Neural progenitor cell (in vitro differentiated cells): ENCODE data around the gene YPEL4. TPM values are rescaled to one million over a fixed set of nuclear protein-coding genes. Genes with fewer than 3 reads are reported as not detected.

ENCODE experiments used
- DNase-seq: peaks from one replicate; pipeline ENCODE4 v3.0.0-alpha.2; 2016; ENCODE audit warnings: low spot score
- H2AFZ ChIP-seq: fragments of 200-600 bp; sonication (generic); replicated peaks from 2 replicates; pipeline ENCODE4 v1.6.1; 2016; ENCODE audit warnings: antibody characterized with exemption
- H3F3A ChIP-seq: fragments of 200-600 bp; sonication (generic); 2 replicates; pipeline ENCODE4 v1.6.1; 2016; ENCODE audit warnings: antibody characterized with exemption, low read depth
- H3K27ac ChIP-seq: fragments of 200-600 bp; sonication (generic); 2 replicates; pipeline ENCODE4 v1.5.1; 2016; ENCODE audit warnings: mild to moderate bottlenecking
- H3K27me3 ChIP-seq: fragments of 200-600 bp; sonication (generic); 2 replicates; pipeline ENCODE4 v1.6.1; 2016; ENCODE audit warnings: mild to moderate bottlenecking, moderate library complexity
- H3K36me3 ChIP-seq: fragments of 200-600 bp; sonication (generic); 2 replicates; pipeline ENCODE4 v1.5.1; 2016
- H3K4me1 ChIP-seq: fragments of 200-600 bp; sonication (generic); 2 replicates; pipeline ENCODE4 v1.6.1; 2016; ENCODE audit warnings: mixed run types
- H3K4me2 ChIP-seq: fragments of 200-600 bp; sonication (generic); 2 replicates; pipeline ENCODE4 v1.6.1; 2016
- H3K4me3 ChIP-seq: fragments of 200-600 bp; sonication (generic); 2 replicates; pipeline ENCODE4 v1.5.1; 2016
- H3K79me2 ChIP-seq: fragments of 200-600 bp; sonication (generic); 2 replicates; pipeline ENCODE4 v1.6.1; 2016; ENCODE audit warnings: low read depth
- H3K9ac ChIP-seq: fragments of 200-600 bp; sonication (generic); 2 replicates; pipeline ENCODE4 v1.6.1; 2016
- H3K9me3 ChIP-seq: fragments of 200-600 bp; sonication (generic); 2 replicates; pipeline ENCODE4 v1.5.1; 2016; ENCODE audit warnings: low read depth
- H4K20me1 ChIP-seq: fragments of 200-600 bp; sonication (generic); 2 replicates; pipeline ENCODE4 v1.6.1; 2016; ENCODE audit warnings: low read depth
- H3K27ac Mint-ChIP-seq: 3 replicates; pipeline ENCODE4 v1.8.0; 2021; ENCODE audit warnings: mixed read lengths
- H3K27me3 Mint-ChIP-seq: 2 replicates; pipeline ENCODE4 v1.8.0; 2022; ENCODE audit warnings: low read depth, mild to moderate bottlenecking, inconsistent platforms, moderate library complexity, mixed read lengths; ENCODE audit not compliant: insufficient read depth
- H3K36me3 Mint-ChIP-seq: 3 replicates; pipeline ENCODE4 v1.8.0; 2021; ENCODE audit warnings: mixed read lengths
- H3K4me1 Mint-ChIP-seq: 3 replicates; pipeline ENCODE4 v1.8.0; 2021; ENCODE audit warnings: mixed read lengths
- H3K4me3 Mint-ChIP-seq: 3 replicates; pipeline ENCODE4 v1.8.0; 2021; ENCODE audit warnings: mild to moderate bottlenecking, moderate library complexity, mixed read lengths
- H3K9me3 Mint-ChIP-seq: 3 replicates; pipeline ENCODE4 v1.8.0; 2020; ENCODE audit warnings: mixed read lengths
- EZH2 ChIP-seq: fragments of 200-600 bp; sonication (generic); IDR thresholded peaks from 2 replicates; pipeline ENCODE4 v1.6.1; 2017; ENCODE audit warnings: antibody characterized with exemption, mild to moderate bottlenecking, moderate library complexity
- EZH2phosphoT487 ChIP-seq: fragments of 200-600 bp; sonication (generic); IDR thresholded peaks from 2 replicates; pipeline ENCODE4 v1.6.1; 2017; ENCODE audit warnings: antibody characterized with exemption
- total RNA-seq: library from RNA; depleted of rRNA; stranded (reverse); fragments of >200 nt; gene quantifications from 2 replicates; pipeline ENCODE4 v1.2.3, GENCODE V29; 2015; ENCODE audit warnings: low replicate concordance
- TF ChIP-seq, protein P1 (sequence below): fragments of 200-600 bp; sonication (generic); IDR thresholded peaks from 2 replicates; pipeline ENCODE4 v1.5.1; 2017; ENCODE audit warnings: antibody characterized with exemption, mild to moderate bottlenecking

The YPEL4 gene
- total RNA-seq, 1 donor from 2014 or later: not detected

DNA sequence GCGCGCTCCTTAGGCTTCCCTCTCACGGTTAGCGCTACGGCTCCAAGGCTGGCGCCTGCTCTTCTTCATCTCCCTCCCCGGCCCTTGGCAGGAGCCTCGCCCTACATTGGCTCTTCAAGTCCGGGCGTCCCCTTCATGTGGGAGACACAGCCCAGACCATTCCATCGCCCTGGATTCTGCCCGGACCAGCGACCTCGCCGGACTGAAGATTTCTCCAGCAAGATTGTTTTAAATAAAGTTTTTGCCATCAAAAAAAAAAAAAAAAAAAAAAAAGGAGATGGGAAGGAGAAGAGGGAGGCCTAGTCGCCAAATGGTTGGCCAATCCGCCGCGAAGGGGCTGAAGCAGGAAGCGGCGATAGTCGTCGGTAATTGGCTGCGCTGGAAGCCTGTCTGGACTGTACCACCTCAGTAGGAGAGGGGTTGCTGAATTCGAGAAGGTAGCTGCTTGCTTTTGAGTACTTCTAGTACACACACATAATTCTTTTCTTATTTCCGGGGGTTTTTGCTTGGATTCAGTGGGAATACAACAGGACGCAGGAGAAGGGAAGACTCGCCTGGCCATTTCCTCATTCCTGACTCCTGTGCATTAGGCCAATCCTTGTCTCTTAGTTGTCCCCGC lies 17.5 kb upstream of the YPEL4 start:
- peaks cover 11% of the 10 kb centered on the region for H3K4me1 ChIP-seq
- H3K9ac ChIP-seq: peak overlapping the region; percentile 99
- H3K27ac Mint-ChIP-seq: peak overlapping the region; percentile 100
- peak; percentile 99 for DNase-seq
- peaks cover 21% of the 10 kb centered on the region for H3K4me1 Mint-ChIP-seq
- H3K9me3 Mint-ChIP-seq: no peaks in the 10 kb centered on the region
- H3K79me2 ChIP-seq: peaks cover 39% of the 10 kb centered on the region
- no peaks in the 10 kb centered on the region for H3K27me3 ChIP-seq
- H3F3A ChIP-seq: peaks cover 29% of the 10 kb centered on the region
- H3K9me3 ChIP-seq: no peaks in the 10 kb centered on the region
- H3K4me3 Mint-ChIP-seq: peak overlapping the region; percentile 95
- peaks cover 15% of the 10 kb centered on the region for H3K27me3 Mint-ChIP-seq
- TF ChIP-seq, protein P1, sequence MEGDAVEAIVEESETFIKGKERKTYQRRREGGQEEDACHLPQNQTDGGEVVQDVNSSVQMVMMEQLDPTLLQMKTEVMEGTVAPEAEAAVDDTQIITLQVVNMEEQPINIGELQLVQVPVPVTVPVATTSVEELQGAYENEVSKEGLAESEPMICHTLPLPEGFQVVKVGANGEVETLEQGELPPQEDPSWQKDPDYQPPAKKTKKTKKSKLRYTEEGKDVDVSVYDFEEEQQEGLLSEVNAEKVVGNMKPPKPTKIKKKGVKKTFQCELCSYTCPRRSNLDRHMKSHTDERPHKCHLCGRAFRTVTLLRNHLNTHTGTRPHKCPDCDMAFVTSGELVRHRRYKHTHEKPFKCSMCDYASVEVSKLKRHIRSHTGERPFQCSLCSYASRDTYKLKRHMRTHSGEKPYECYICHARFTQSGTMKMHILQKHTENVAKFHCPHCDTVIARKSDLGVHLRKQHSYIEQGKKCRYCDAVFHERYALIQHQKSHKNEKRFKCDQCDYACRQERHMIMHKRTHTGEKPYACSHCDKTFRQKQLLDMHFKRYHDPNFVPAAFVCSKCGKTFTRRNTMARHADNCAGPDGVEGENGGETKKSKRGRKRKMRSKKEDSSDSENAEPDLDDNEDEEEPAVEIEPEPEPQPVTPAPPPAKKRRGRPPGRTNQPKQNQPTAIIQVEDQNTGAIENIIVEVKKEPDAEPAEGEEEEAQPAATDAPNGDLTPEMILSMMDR: no peak
- TF ChIP-seq EZH2phosphoT487 (no peak), EZH2 (no peak)
- no peaks in the 10 kb centered on the region for H3K36me3 ChIP-seq
- peak overlapping the region; percentile 99 for H3K27ac ChIP-seq
- peak overlapping the region; percentile 81 for H3K4me3 ChIP-seq
- H3K36me3 Mint-ChIP-seq: peaks cover 5% of the 10 kb centered on the region
- peak overlapping the region; percentile 97 for H3K4me2 ChIP-seq
- peaks cover 8% of the 10 kb centered on the region for H4K20me1 ChIP-seq
- H2AFZ ChIP-seq: peak overlapping the region; percentile 95

DNA sequence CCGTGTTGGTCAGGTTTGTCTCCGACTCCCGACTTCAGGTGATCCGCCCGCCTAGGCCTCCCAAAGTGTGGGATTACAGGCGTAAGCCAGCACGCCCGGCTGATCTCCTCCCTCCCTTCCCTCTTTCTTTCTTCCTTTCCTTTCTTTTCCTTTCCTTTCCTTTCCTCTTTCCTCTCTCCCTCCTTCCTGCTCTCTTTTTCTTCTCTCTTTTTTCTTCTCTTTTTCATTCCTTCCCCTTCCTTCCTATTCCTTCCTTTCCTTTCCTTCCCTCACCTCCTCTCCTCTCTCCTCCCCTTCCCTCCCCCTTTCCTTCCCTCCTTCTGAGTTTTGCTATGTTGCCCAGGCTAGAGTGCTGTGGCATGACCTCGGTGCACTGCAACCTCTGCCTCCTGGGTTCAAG lies 14.3 kb upstream of the YPEL4 start:
- H3K36me3 ChIP-seq: no peaks in the 10 kb centered on the region
- peaks cover 30% of the 10 kb centered on the region for H3F3A ChIP-seq
- H3K9me3 ChIP-seq: no peaks in the 10 kb centered on the region
- H3K27ac Mint-ChIP-seq: no peak overlapping the region
- H3K36me3 Mint-ChIP-seq: peaks cover 11% of the 10 kb centered on the region
- no peaks in the 10 kb centered on the region for H3K9me3 Mint-ChIP-seq
- no peak overlapping the region for H3K4me2 ChIP-seq
- H4K20me1 ChIP-seq: peaks cover 4% of the 10 kb centered on the region
- H3K4me3 Mint-ChIP-seq: no peak overlapping the region
- H3K27me3 Mint-ChIP-seq: peaks cover 15% of the 10 kb centered on the region
- no peak overlapping the region for H3K9ac ChIP-seq
- H3K27me3 ChIP-seq: no peaks in the 10 kb centered on the region
- peaks cover 6% of the 10 kb centered on the region for H3K4me1 ChIP-seq
- DNase-seq: no peak
- no peak overlapping the region for H3K4me3 ChIP-seq
- H3K4me1 Mint-ChIP-seq: peaks cover 14% of the 10 kb centered on the region
- H2AFZ ChIP-seq: no peak overlapping the region
- H3K79me2 ChIP-seq: peaks cover 15% of the 10 kb centered on the region
- H3K27ac ChIP-seq: no peak overlapping the region
- TF ChIP-seq EZH2phosphoT487 (no peak), EZH2 (no peak)
- TF ChIP-seq, protein P1: no peak

DNA sequence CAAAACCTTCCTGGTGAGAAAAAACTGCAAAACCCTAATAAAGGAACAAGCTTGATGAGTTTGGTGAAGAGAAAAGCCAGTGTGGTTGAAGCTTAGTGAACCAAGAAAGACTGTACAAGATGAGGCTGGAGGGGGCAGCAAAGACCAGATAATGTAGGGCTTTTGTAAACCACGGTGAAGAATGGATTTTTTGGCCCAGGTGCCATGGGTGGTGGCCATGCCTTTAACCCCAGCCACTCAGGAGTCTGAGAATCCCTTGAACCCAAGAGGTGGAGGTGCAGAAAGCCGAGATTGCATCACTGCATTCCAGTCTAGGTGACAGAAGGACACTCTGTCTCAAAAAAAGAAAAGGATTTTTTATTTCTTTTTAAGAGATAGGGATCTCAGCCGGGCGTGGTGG lies 13.2 kb upstream of the YPEL4 start:
- Mint-ChIP-seq H3K27ac (no peak overlapping the region), H3K36me3 (peaks cover 11% of the 10 kb centered on the region), H3K4me1 (peaks cover 14% of the 10 kb centered on the region), H3K27me3 (peaks cover 15% of the 10 kb centered on the region), H3K9me3 (no peaks in the 10 kb centered on the region), H3K4me3 (no peak overlapping the region)
- H2AFZ ChIP-seq: no peak overlapping the region
- no peaks in the 10 kb centered on the region for H3K36me3 ChIP-seq
- no peak overlapping the region for H3K4me3 ChIP-seq
- H3K27ac ChIP-seq: no peak overlapping the region
- no peaks in the 10 kb centered on the region for H3K27me3 ChIP-seq
- DNase-seq: no peak
- H3K9me3 ChIP-seq: no peaks in the 10 kb centered on the region
- no peak overlapping the region for H3K9ac ChIP-seq
- peaks cover 19% of the 10 kb centered on the region for H3F3A ChIP-seq
- TF ChIP-seq EZH2phosphoT487 (no peak), EZH2 (no peak)
- TF ChIP-seq, protein P1: peak; percentile 14
- no peaks in the 10 kb centered on the region for H4K20me1 ChIP-seq
- H3K4me2 ChIP-seq: no peak overlapping the region
- H3K79me2 ChIP-seq: peaks cover 19% of the 10 kb centered on the region
- H3K4me1 ChIP-seq: peaks cover 9% of the 10 kb centered on the region
